Neutrophil (primary cell): ENCODE measurements around the gene SPAG17.

Experiments
- H3K27ac ChIP-seq: fragments of 200-600 bp; sonication (generic); 2 replicates; pipeline ENCODE4 v1.5.1; 2016; ENCODE audit warnings: mild to moderate bottlenecking, moderate library complexity
- H3K27me3 ChIP-seq: fragments of 200-600 bp; sonication (generic); 2 replicates; pipeline ENCODE4 v1.6.0; 2016; ENCODE audit warnings: mild to moderate bottlenecking
- H3K36me3 ChIP-seq: fragments of 200-600 bp; sonication (generic); 2 replicates; pipeline ENCODE4 v1.5.1; 2017
- H3K4me1 ChIP-seq, 2 experiments: fragments of 200-600 bp in 1 of 2; sonication (generic) in 1 of 2; 1 replicate in 1 of 2; 2 replicates in 1 of 2; pipeline versions ENCODE4 v1.5.1 to v1.6.1; 2013 to 2016; ENCODE audit warnings: low read depth in 1 of 2, low read length in 1 of 2, mild to moderate bottlenecking in 1 of 2, moderate library complexity in 1 of 2; ENCODE audit not compliant: control insufficient read depth in 1 of 2, insufficient read depth in 1 of 2
- H3K4me3 ChIP-seq, 2 experiments: fragments of 200-600 bp in 1 of 2; sonication (generic) in 1 of 2; 1 replicate in 1 of 2; 2 replicates in 1 of 2; pipeline ENCODE4 v1.5.1; 2013 to 2016; ENCODE audit warnings: low read depth in 1 of 2, low read length in 1 of 2, mild to moderate bottlenecking in 1 of 2, moderate library complexity in 1 of 2
- H3K9me3 ChIP-seq: fragments of 200-600 bp; sonication (generic); 2 replicates; pipeline ENCODE4 v1.5.1; 2016
- CTCF ChIP-seq: fragments of 200-600 bp; sonication (generic); IDR thresholded peaks from 2 replicates; pipeline ENCODE4 v1.5.1; 2016; ENCODE audit warnings: antibody characterized with exemption

SPAG17 gene

GRCh38 chr1:118039170-118039569 lies 145.9 kb downstream of the SPAG17 start:
- peaks cover 8 to 9% of the 10 kb centered on the region in 2 experiments for H3K4me1 ChIP-seq
- H3K27ac ChIP-seq = no peak overlapping the region
- H3K36me3 ChIP-seq = no peaks in the 10 kb centered on the region
- H3K9me3 ChIP-seq = no peaks in the 10 kb centered on the region
- no peaks in the 10 kb centered on the region for H3K27me3 ChIP-seq
- no peak for TF ChIP-seq CTCF
- H3K4me3 ChIP-seq = no peak overlapping the region

- no peak overlapping the region for H3K27ac ChIP-seq
- no peaks in the 10 kb centered on the region for H3K9me3 ChIP-seq
- H3K36me3 ChIP-seq = no peaks in the 10 kb centered on the region
- H3K4me3 ChIP-seq = no peak overlapping the region
- TF ChIP-seq CTCF = no peak
- no peaks in the 10 kb centered on the region for H3K4me1 ChIP-seq
- H3K27me3 ChIP-seq = no peaks in the 10 kb centered on the region
Observed at GRCh38 chr1:118032883-118033282, 152.1 kb downstream of the SPAG17 start.

GRCh38 chr1:118028267-118028666 lies 156.8 kb downstream of the SPAG17 start:
- no peaks in the 10 kb centered on the region for H3K27me3 ChIP-seq
- TF ChIP-seq CTCF = no peak
- H3K4me1 ChIP-seq = no peaks in the 10 kb centered on the region

GRCh38 chr1:118023199-118023598 lies 161.8 kb downstream of the SPAG17 start:
- no peak overlapping the region for H3K27ac ChIP-seq
- H3K36me3 ChIP-seq = no peaks in the 10 kb centered on the region
- H3K27me3 ChIP-seq = no peaks in the 10 kb centered on the region
- H3K4me3 ChIP-seq = no peak overlapping the region
- no peaks in the 10 kb centered on the region for H3K9me3 ChIP-seq
- no peak for TF ChIP-seq CTCF
- no peaks in the 10 kb centered on the region for H3K4me1 ChIP-seq

More at GRCh38 chr1:118028267-118028666, 156.8 kb downstream of the SPAG17 start:
- H3K4me3 ChIP-seq = no peak overlapping the region
- no peak overlapping the region for H3K27ac ChIP-seq
- no peaks in the 10 kb centered on the region for H3K36me3 ChIP-seq
- H3K9me3 ChIP-seq = no peaks in the 10 kb centered on the region

- TF ChIP-seq CTCF = no peak
Observed at GRCh38 chr1:118021668-118022067, 163.4 kb downstream of the SPAG17 start.

GRCh38 chr1:118018060-118018459 lies 167.0 kb downstream of the SPAG17 start:
- H3K27me3 ChIP-seq = no peaks in the 10 kb centered on the region
- H3K27ac ChIP-seq = no peak overlapping the region
- no peaks in the 10 kb centered on the region for H3K9me3 ChIP-seq
- TF ChIP-seq CTCF = no peak
- no peaks in the 10 kb centered on the region for H3K36me3 ChIP-seq
- H3K4me3 ChIP-seq = no peak overlapping the region
- H3K4me1 ChIP-seq = no peaks in the 10 kb centered on the region

More at GRCh38 chr1:118021668-118022067, 163.4 kb downstream of the SPAG17 start:
- Histone ChIP-seq H3K27me3 (no peaks in the 10 kb centered on the region), H3K9me3 (no peaks in the 10 kb centered on the region), H3K4me3 (no peak overlapping the region), H3K4me1 (no peaks in the 10 kb centered on the region), H3K36me3 (no peaks in the 10 kb centered on the region), H3K27ac (no peak overlapping the region)
